Left colon (tissue), 2 donors: ENCODE results near the gene MTHFD1. TPM values are rescaled to one million over a fixed set of nuclear protein-coding genes. Genes with fewer than 3 reads are reported as not detected.
"Not testable (repeated sequence)": the region's sequence is repeated elsewhere in the genome, so short reads cannot be mapped to it uniquely, and the experiment has no call there.

Source experiments
- ATAC-seq: fragments of 200-7000 bp; cut with Tn5 transposase; one replicate; pipeline ENCODE4 v1.9.1; 2020; ENCODE audit warnings: mild to moderate bottlenecking, moderate library complexity
- DNase-seq, 2 donors: peaks; one replicate each; pipeline ENCODE4 v3.0.0-alpha.2; 2020
- intact Hi-C, 2 donors: fragments of 100-400 bp; cut with DNase I in 1 of 2; cut with micrococcal nuclease in 1 of 2; formaldehyde crosslinking; loops; one replicate each; pipeline versions ENCODE4 v1.11.2 to v1.14.0; 2022; cut with DNase I, micrococcal nuclease
- long read RNA-seq: library from polyadenylated mRNA; unstranded; transcript quantifications from one replicate; pipeline ENCODE4 v2.0.0, GENCODE V29; 2021
- total RNA-seq, 2 donors: library from RNA; stranded (reverse); fragmentation: NEBNext Ultra II Directional; extraction: Animal tissue kit (Norgen Biotek cat#: 25700); gene quantifications; one replicate each; pipeline ENCODE4 v1.2.1, GENCODE V29; 2021
- donor health status: DM: no; HTN: no; CAD: no.
- donor health status: DM: yes; HTN: yes; CAD: no.

Gene MTHFD1
- total RNA-seq = 10 to 100 TPM; 31.2 to 53.3 TPM
- long read RNA-seq, transcript MTHFD1-201 (28 exons, 3,136 nt) = major isoform, 69 of 84 reads
- long read RNA-seq, partial matches to known transcripts = 11 of 84 reads
- long read RNA-seq, other reads (novel, unspliced or antisense) = 4 of 84 reads

DNA sequence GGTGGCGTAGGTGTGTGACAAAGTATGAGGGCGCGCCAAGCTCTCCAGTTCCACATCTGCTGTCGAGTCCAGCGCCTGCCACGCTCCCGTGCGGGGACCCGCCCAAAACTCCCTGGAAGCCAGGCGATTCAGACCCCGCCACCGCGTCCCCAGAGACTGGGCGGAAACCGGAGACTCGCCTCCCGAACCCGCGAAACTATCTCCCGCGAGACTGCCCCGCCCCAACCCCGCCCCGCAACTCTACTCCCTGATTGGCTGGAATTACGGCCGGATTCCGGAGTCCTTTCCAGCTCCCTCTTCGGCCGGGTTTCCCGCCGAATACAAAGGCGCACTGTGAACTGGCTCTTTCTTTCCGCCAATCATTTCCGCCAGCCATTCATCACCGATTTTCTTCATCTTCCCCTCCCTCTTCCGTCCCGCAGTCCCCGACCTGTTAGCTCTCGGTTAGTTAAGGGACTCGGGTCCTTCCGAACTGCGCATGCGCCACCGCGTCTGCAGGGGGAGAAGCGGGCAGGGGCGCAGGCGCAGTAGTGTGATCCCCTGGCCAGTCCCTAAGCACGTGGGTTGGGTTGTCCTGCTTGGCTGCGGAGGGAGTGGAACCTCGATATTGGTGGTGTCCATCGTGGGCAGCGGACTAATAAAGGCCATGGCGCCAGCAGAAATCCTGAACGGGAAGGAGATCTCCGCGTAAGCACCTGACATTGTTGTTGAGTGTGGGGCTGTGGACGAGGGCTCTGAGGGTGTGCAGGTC, at the start of gene MTHFD1:
TSS of gene MTHFD1 (plus strand) at position 572 of the 751 bp plus-strand sequence. CDS start at position 647, 75 bp downstream.
- intact Hi-C loops = no loop called here
- DNase-seq (peak; percentile 99 to 100), ATAC-seq (peak; percentile 92)

DNA sequence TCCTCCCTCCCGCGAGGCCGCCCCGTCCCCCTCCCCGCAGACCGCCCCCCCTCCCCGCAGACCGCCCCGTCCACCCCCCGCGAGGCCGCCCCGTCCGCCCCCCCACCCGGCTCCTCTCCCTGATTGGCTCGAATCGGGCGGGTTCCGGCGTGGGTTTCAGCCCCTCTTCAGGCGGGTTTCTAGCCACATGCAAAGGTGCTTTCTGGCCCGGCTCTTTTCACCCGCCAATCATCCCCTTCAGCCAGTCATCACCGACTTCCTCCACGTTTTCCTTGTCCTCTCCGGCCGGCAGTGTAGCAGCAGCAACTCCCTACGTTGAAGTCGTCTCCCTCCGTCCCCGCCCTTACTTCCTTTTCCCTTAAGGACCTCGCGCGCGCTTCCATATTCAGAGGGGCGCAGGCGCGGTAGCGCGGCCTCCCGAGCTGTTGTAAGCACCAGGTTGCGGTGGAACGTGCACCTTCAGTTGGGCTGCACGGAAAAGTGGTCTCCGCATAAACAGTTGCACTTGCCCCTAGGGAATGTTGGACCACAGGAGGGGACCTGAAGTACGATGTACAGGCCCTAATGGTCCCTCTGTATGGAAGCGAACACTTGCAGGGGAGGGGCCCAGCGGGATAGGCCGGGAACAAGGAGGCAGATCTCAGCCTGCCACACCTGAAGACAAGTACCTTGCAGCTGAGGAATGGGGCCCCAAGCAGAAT, 49.4 kb upstream of the MTHFD1 start:
- ATAC-seq (peak; percentile 90), DNase-seq (peak; percentile 92 to 99)
- intact Hi-C loops = no loop called here

DNA sequence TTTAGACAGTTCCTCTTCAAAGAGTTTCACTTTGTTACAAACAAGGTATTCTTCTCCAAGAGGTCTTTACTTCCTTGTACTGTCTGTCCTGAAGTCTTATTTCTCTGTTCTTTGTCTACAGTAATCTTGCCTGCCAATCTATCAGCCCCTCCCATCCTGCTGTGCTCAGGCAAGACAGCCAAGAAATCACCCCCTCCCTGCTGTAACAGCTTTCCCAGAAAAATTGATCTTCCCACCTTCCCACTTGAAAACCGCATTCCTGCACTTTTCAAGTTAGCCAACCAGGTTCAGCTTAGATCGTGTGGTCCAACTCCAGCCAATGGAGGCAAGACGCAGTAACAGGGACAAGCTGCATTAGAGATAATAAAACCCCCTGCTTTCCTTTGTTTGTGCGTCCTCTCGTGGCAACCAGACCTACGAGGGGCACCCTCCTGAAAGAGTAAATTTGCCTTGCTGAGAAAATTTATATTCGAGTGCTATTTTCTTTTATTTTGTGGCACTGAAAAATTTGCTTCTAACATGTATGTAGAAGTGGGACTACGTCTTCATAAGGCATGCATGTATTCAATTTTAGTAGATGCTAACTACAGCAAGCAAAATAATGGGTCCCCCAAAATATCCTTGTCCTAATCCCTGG, 47.5 kb upstream of the MTHFD1 start:
- DNase-seq = no peak
- ATAC-seq = no peak
- intact Hi-C loops = no loop called here

DNA sequence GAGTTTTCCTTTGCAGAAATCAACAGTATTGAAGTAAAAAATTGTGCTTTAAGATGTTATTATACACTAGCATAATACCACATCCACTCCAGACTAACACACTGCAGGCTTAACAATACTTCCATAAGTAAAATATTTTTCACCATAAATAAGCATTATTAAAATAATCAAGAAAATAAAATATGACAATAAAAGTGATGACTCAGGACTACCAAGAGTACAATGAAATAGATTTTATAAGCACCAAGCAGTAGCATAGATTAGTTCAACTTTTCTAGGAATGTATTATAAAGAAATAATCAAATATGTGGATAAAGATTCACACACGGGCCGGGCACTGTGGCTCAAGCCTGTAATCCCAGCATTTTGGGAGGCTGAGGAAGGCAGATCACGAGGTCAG, 40.4 kb upstream of the MTHFD1 start:
- intact Hi-C loops = no loop called here
- ATAC-seq = no peak

DNA sequence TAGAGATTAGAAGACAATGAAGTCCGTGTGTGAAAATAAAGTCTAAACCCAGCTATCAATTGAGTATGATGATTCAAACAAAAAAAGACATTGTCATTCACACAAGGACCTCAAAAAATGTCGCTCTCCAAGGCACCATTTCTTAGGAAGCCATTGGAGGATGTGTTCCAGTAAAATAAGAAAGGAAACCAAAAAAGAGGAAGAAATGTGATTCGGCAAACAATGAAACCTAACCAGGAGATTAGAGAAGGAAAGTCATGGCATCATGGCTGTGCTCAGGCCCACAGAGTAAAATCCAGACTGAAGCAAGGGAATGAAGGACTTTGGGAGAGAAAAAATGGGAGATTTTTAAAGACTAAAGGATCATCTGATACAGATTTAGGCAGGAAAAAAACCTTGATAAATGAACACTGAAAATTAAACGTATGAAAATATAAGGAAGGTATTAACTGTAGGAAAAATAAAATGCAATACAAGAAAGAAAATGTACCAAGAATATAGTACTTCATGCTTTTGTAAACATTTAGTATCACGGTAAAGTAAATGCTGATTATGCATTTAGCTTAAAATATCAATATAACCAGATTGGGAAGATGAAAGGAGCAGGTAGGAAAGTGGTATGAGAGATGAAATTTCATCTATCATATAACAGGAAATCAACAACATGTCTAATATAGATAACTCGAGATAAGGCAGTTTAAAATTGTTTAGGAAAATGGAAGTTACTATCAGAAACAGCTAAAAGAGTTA, 38.2 kb upstream of the MTHFD1 start:
- DNase-seq (no peak), ATAC-seq (no peak)
- intact Hi-C loops = no loop called here

More for the DNA sequence above, 40.4 kb upstream of the MTHFD1 start:
- no peak for DNase-seq

DNA sequence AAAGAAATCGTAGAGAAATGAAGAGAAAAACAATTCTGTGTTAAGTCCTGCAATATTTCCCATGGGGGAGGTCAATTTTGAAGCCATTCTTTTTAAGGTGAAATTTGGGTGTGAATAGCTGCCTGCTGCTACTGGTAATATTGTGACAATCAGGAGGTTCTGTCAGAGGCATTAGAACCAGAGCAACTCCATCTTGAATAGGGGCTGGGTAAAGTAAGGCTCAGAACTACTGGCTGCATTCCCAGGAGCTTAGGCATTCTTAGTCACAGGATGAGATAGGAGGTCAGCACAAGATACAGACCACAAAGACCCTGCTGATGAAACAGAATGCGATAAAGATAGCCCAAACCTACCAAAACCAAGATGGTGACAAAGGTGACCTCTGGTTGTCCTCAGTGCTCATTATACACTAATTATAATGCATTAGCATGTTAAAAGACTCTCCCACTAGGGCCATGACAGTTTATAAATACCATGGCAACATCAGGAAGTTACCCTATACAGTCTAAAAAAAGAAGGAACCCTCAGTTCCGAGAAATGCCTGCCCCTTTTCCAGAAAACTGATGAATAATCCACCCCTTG, 24.8 kb upstream of the MTHFD1 start:
- ATAC-seq = no peak
- DNase-seq = no peak
- intact Hi-C loops = no loop called here

DNA sequence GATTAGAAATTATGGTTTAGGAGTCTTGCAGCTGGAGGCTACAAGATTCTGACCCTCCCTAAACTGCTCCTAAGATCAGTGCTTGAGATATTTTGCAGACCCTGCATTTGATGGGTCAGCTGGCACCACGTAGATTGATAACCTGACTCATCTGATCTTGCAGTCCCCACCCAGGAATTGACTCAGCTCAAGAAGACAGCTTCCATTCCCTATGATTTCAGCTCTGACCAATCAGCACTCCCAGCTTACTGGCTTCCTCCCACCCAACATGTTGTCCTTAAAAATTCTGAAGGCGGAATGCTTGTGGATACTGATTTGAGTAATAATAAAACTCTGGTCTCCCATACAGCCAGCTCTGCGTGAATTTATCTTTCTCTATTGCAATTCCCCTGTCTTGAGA, 23.2 kb upstream of the MTHFD1 start:
- DNase-seq = no peak
- intact Hi-C loops = no loop called here
- ATAC-seq = no peak

DNA sequence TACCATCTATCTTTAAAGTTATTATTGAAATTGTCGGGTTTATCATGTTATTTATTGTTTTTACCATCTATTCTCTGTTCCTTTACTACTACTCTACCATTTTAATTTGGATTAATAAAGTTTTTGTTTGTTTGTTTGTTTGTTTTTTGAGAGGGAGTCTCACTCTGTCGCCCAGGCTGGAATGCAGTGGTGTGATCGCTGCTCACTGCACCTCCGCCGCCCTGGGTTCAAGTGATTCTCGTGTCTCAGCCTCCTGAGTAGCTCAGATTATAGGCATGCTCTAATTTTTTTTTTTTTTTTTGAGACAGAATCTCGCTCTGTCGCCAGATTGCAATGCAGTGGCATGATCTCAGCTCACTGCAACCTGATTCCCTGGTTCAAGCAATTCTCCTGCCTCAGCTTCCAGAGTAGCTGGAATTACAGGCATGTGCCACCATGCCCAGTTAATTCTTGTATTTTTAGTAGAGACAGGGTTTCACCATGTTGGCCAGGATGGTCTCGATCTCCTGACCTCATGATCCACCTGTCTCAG, 22.7 kb upstream of the MTHFD1 start:
- intact Hi-C loops, ATAC-seq, DNase-seq: not testable (repeated sequence)

DNA sequence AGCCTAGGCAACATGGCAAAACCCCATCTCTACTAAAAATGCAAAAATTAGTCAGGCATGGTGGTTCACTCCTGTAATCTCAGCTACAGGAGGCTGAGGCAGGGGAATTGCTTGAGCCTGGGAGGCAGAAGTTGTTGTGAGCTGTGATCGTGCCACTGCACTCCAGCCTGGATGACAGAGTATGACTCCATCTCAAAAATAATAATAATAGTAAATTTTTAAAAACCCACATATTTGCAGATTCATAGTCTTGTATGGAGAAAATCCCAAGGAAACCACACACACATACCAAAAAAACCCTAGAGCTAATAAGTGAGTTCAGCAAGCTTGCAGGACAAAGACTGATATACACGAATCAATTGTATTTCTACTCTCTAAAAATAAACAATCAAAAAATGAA, 19.0 kb upstream of the MTHFD1 start:
- ATAC-seq (no peak), DNase-seq (no peak)
- intact Hi-C loops = no loop called here

DNA sequence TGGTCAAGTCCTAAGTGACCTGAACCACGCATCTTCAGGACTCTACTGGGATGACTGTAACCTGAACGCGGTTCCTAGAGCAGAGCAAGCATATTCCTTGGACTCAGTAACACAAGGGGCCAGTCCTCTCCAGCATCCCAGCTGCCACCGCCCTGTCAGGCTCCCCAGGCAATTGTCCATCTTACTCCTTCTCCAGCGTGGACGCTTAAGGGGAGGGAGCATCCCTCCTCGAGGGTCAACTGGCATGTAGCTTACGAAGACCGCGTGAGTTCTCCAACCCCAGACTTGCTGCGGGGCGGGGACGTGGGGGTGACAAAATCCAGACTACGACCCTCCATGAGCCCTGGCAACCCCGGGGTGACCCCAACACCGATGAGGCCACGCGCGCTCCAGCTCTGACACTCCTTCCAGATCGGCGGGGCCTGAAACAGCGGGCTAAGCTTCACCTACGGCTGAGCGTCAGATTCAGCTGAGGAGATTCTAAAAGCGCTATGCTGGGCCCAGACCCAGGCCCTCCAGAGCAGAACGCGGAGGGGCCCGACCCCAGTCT, 846 bp upstream of the MTHFD1 start:
- intact Hi-C loops = no loop called here
- ATAC-seq = peak; percentile 10
- no peak for DNase-seq

DNA sequence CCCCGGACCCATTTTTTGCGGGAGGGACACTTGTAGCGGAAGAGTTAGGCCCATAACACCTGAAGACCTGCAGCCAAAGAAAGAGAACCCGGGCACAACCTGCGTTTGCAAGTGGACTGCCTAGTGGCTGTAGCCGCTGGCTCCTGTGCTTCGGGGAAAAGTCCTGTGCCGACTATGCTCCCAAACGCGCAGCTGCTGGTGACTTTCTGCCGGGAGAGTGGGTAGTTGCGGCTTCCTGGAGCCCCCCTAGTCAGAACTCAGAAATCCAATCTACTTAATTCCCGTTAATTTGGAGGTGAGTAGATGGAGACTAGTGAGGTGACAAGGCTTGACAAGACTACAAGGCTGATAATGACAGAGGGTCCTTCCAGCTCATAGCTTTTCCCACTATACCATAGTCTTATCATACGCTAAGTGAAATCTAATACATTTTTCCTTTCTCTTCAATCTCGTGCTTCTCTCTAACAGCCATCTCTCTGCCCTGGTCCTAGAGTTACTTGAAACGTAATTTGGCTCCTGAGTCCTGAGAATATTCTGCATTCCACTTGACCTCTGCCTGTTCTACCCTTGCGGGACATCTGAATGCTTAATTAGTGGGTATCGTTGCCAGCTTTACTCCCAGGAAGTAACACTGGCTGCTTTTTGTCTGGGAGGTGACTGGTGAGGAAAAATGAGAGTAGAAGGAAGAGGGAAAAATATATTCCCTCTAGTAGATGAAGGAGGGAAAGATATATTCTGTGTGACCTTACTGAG, 556 bp downstream of the MTHFD1 start:
- peak; percentile 29 for ATAC-seq
- DNase-seq = peak; percentile 36 to 50
- intact Hi-C loops = no loop called here

DNA sequence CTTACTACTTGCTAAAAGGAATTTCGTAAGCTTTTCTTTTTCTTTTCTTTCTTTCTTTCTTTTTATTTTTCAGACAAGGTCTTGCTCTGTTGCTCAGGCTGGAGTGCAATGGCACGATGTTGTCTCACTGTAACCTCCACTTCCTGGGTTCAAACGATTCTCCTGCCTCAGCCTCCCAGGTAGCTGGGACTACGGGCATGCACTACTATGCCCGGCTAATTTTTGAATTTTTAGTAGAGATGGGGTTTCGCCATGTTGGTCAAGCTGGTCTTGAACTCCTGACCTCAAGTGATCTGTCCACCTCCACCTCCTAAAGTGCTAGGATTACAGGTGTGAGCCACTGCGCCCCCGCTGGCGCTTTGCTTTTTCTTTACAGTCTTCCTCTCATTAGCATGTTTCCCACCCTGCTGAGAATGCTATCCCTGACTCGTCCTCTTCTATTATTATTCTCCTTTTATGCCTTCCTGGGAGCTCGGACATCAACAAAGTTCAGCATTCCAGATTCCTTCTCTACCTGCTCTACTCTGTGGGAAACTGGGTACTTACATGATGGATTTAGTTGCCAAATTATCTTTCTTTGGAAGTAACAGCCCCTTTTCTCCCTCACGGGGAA, 3.1 kb downstream of the MTHFD1 start:
- intact Hi-C loops = no loop called here
- no peak for ATAC-seq
- no peak for DNase-seq

DNA sequence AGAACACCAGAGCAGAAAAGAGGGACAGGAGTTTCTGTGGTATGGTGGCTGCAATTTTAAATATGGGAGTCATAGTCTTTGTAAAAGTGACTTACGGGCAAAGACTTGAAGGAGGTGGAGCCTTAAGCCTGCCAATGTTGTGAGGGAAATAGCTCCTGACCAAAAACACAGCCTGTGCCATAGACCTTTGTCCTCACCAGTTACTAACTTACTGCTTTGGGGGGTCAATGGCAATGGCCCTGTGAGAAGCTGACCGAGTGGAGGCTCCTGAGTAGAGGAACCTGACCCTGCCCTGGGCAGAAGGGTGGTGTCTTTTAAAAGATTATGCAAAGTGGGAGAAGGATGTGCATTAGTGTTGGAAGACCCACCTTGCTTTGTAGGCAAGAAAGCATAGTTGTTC, 3.8 kb downstream of the MTHFD1 start:
- intact Hi-C loops = no loop called here
- ATAC-seq = no peak
- no peak for DNase-seq

DNA sequence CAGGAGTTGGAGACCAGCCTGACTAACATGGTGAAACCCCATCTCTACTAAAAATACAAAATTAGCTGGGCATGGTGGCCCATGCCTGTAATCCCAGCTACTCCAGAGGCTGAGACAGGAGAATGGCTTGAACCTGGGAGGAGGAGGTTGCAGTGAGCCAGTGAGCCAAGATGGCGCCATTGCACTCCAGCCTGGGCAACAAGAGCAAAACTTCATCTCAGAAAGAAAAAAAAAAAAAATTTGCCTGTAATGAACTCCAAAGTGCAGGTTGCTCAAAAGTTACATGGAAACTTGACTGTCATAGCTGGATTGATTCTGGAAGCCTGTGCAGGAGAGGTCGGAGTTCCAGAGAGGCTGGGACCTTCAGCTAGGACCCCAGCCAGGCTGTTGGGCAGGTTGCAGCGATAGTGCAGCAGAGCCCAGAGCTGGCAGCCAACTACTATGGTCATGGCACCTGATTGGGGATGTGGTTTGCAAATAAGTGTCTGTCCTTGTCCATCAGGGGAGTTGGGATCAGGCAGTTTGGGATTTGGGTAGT, 5.1 kb downstream of the MTHFD1 start:
- DNase-seq, ATAC-seq, intact Hi-C loops: not testable (repeated sequence)

DNA sequence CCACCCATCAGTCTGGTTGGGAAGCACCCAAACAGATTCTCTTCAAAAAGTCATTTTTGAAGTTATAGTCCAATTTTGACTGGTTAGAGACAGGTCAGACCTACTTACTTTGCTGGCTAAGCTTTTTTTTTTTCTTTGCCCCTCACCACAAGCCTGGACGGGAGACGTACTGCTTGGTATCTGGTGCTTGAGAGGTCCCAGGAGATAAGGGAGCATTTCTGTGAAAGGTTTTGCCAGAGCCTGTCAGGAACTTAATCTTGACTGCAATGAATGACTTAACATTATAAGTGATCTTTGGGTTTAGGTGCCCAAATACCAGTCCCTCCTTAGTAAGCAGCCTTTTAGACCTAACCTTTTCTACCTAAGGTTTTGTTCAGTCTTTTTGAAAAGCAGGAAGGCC, 6.3 kb downstream of the MTHFD1 start:
- intact Hi-C loops = no loop called here
- ATAC-seq (no peak), DNase-seq (no peak)

DNA sequence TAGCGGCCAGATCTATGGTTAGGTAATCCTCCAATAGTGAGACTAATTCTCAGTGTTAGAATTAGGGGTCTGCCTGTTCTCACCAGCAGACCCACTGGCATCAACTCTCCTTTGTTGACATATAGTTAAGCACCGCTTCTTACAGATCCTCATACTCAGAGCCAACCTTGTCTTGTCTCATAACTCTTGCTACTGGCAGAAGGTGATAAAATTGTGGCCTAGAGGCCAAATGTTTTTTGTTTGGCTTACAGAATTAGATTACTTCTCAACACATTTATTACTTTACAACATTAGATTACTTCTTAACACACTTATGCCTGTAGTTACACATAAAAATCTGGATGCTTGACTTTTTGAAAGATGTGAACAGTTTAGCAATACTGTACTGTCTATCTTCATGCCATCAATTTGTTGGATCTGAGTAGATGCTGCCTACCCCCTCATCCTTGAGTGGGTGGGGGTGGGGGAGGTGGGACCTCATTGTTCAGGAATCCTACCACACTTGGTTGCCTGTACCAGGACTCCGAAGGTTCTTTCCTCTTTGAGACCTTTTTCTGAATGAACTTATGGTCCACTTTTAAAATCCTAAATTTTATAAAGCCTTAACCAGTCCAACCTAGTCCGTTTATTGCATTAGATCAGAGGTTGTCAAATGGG, 7.0 kb downstream of the MTHFD1 start:
- intact Hi-C loops = no loop called here
- peak; percentile 75 for ATAC-seq
- DNase-seq = no peak
